Measurements from ENCODE around the gene TMCO4. TPM values are rescaled to one million over a fixed set of nuclear protein-coding genes. Genes with fewer than 3 reads are reported as not detected.
"Not testable (repeated sequence)": the region's sequence is repeated elsewhere in the genome, so short reads cannot be mapped to it uniquely, and the experiment has no call there.

Gene TMCO4
- total RNA-seq, 1 donor from 2014 or later, result 4.1 TPM

DNA sequence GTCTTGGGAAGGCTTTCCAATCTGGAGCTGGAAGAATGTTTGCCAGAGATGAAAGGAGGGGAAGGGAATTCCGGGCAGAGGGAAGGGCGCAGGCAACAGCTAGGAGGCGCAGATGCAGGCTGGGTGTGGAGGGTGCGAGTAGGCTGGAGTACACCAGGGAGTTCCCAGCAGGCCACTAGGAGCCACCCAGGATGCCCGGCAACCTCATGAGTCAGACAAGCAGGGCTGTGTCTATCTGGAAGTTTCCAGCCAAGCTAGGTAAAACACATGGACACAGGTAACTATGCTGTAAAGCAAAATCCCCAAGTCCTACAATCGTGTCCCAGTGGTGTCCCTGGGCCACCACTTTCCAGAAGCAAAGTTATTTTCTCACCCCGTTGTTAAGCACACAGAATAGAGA is 156.6 kb downstream of the TMCO4 start:
- Mint-ChIP-seq H3K27me3 (ENCODE audit: unreplicated experiment) (peaks cover 11% of the 10 kb centered on the region), H3K4me3 (ENCODE audit: unreplicated experiment) (peak overlapping the region; percentile 86), H3K9me3 (ENCODE audit: unreplicated experiment) (no peaks in the 10 kb centered on the region), H3K36me3 (ENCODE audit: low read depth, unreplicated experiment) (no peaks in the 10 kb centered on the region), H3K27ac (ENCODE audit: unreplicated experiment) (peak overlapping the region; percentile 67), H3K4me1 (ENCODE audit: unreplicated experiment) (peaks cover 17% of the 10 kb centered on the region)
- TF ChIP-seq, protein P1, sequence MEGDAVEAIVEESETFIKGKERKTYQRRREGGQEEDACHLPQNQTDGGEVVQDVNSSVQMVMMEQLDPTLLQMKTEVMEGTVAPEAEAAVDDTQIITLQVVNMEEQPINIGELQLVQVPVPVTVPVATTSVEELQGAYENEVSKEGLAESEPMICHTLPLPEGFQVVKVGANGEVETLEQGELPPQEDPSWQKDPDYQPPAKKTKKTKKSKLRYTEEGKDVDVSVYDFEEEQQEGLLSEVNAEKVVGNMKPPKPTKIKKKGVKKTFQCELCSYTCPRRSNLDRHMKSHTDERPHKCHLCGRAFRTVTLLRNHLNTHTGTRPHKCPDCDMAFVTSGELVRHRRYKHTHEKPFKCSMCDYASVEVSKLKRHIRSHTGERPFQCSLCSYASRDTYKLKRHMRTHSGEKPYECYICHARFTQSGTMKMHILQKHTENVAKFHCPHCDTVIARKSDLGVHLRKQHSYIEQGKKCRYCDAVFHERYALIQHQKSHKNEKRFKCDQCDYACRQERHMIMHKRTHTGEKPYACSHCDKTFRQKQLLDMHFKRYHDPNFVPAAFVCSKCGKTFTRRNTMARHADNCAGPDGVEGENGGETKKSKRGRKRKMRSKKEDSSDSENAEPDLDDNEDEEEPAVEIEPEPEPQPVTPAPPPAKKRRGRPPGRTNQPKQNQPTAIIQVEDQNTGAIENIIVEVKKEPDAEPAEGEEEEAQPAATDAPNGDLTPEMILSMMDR (IDR thresholded peaks at IDR 0.05; ENCODE audit: unreplicated experiment), result no peak
- DNase-seq (ENCODE audit: low spot score), result no peak

- TF ChIP-seq, protein P1 (IDR thresholded peaks at IDR 0.05; ENCODE audit: unreplicated experiment), result no peak
- Mint-ChIP-seq H3K27me3 (ENCODE audit: unreplicated experiment) (peaks cover 11% of the 10 kb centered on the region), H3K9me3 (ENCODE audit: unreplicated experiment) (no peaks in the 10 kb centered on the region), H3K4me1 (ENCODE audit: unreplicated experiment) (peaks cover 10% of the 10 kb centered on the region), H3K4me3 (ENCODE audit: unreplicated experiment) (no peak overlapping the region), H3K36me3 (ENCODE audit: low read depth, unreplicated experiment) (no peaks in the 10 kb centered on the region), H3K27ac (ENCODE audit: unreplicated experiment) (no peak overlapping the region)
- no peak for DNase-seq (ENCODE audit: low spot score)
Measured at GRCh38 chr1:19640363-19641316, 159.1 kb downstream of the TMCO4 start.

GRCh38 chr1:19639999-19640362 is 159.7 kb downstream of the TMCO4 start:
- H3K27me3 Mint-ChIP-seq (ENCODE audit: unreplicated experiment), result peaks cover 13% of the 10 kb centered on the region
- H3K27ac Mint-ChIP-seq (ENCODE audit: unreplicated experiment), result no peak overlapping the region
- no peak overlapping the region for H3K4me3 Mint-ChIP-seq (ENCODE audit: unreplicated experiment)
- no peaks in the 10 kb centered on the region for H3K9me3 Mint-ChIP-seq (ENCODE audit: unreplicated experiment)
- H3K36me3 Mint-ChIP-seq (ENCODE audit: low read depth, unreplicated experiment), result no peaks in the 10 kb centered on the region
- peaks cover 10% of the 10 kb centered on the region for H3K4me1 Mint-ChIP-seq (ENCODE audit: unreplicated experiment)
- DNase-seq (ENCODE audit: low spot score), result no peak
- TF ChIP-seq, protein P1 (IDR thresholded peaks at IDR 0.05; ENCODE audit: unreplicated experiment), result no peak

- peaks cover 13% of the 10 kb centered on the region for H3K27me3 Mint-ChIP-seq (ENCODE audit: unreplicated experiment)
- not testable (repeated sequence) for H3K9me3 Mint-ChIP-seq (ENCODE audit: unreplicated experiment); H3K4me1 Mint-ChIP-seq (ENCODE audit: unreplicated experiment); DNase-seq (ENCODE audit: low spot score); H3K27ac Mint-ChIP-seq (ENCODE audit: unreplicated experiment); H3K36me3 Mint-ChIP-seq (ENCODE audit: low read depth, unreplicated experiment); H3K4me3 Mint-ChIP-seq (ENCODE audit: unreplicated experiment)
Measured at GRCh38 chr1:19639228-19639627, 160.5 kb downstream of the TMCO4 start.

DNA sequence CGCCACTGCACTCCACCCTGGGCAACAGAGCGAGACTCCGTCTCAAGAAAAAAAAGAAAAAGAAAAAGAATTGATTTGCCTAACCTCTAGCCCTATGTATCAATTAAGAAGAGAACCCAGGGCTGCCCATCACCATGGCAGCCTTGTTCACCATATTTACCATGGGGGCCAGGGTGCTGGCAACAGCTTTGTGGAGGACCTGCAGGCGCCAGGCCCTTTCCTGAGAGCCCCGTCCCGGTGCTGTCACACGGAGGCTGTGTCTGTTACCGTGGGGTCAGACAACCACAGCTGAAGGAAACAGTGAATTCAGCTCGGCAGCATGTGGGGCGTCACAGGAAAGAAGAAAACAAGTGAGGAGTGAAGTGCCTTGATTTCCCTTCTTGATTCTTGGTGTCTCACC is 162.1 kb downstream of the TMCO4 start:
- no peak for DNase-seq (ENCODE audit: low spot score)
- peaks cover 4% of the 10 kb centered on the region for H3K27me3 Mint-ChIP-seq (ENCODE audit: unreplicated experiment)
- H3K27ac Mint-ChIP-seq (ENCODE audit: unreplicated experiment), result no peak overlapping the region
- H3K9me3 Mint-ChIP-seq (ENCODE audit: unreplicated experiment), result no peaks in the 10 kb centered on the region
- H3K4me1 Mint-ChIP-seq (ENCODE audit: unreplicated experiment), result peaks cover 2% of the 10 kb centered on the region
- TF ChIP-seq, protein P1 (IDR thresholded peaks at IDR 0.05; ENCODE audit: unreplicated experiment), result no peak
- no peaks in the 10 kb centered on the region for H3K36me3 Mint-ChIP-seq (ENCODE audit: low read depth, unreplicated experiment)
- H3K4me3 Mint-ChIP-seq (ENCODE audit: unreplicated experiment), result no peak overlapping the region

DNA sequence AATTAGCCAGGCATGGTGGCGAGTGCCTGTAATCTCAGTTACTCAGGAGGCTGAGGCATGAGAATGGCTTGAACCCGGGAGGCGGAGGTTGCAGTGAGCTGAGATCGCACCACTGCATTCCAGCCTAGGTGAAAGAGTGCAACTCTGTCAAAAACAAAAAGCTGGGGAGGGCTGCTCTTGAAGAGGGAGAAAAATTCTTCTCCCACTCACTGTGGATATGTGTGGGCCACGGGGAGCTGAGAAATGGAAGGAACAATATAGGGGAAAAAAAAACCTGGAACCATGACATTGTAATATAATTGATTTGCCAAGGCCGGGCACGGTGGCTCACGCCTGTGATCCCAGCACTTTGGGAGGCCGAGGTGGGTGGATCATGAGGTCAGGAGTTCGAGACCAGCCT is 163.0 kb downstream of the TMCO4 start:
- H3K27ac Mint-ChIP-seq (ENCODE audit: unreplicated experiment); H3K4me3 Mint-ChIP-seq (ENCODE audit: unreplicated experiment); H3K27me3 Mint-ChIP-seq (ENCODE audit: unreplicated experiment); DNase-seq (ENCODE audit: low spot score); H3K4me1 Mint-ChIP-seq (ENCODE audit: unreplicated experiment); H3K36me3 Mint-ChIP-seq (ENCODE audit: low read depth, unreplicated experiment); H3K9me3 Mint-ChIP-seq (ENCODE audit: unreplicated experiment): not testable (repeated sequence)

All from endothelial cell (in vitro differentiated cells).